Peyer's patch (tissue), 4 donors: Measurements from ENCODE around the gene ZNF207. TPM values are rescaled to one million over a fixed set of nuclear protein-coding genes. Genes with fewer than 3 reads are reported as not detected.

Experiments
- DNase-seq, 3 donors: peaks; one replicate each; pipeline ENCODE4 v3.0.0-alpha.2; 2017 to 2019
- H3K27ac ChIP-seq, 4 donors: fragments of 200-600 bp; sonication (generic); one replicate each; pipeline ENCODE4 v1.5.1; 2016 to 2019
- H3K27me3 ChIP-seq, 2 donors: fragments of 200-600 bp; sonication (generic); one replicate each; pipeline ENCODE4 v1.5.1; 2019
- H3K36me3 ChIP-seq, 3 donors: fragments of 200-600 bp; sonication (generic); one replicate each; pipeline ENCODE4 v1.5.1; 2016 to 2019
- H3K4me1 ChIP-seq, 4 donors: fragments of 200-600 bp; sonication (generic); one replicate each; pipeline ENCODE4 v1.5.1; 2016 to 2019
- H3K4me3 ChIP-seq, 4 donors: fragments of 200-600 bp; sonication (generic); 1 replicate in 3 of 4; 2 replicates in 1 of 4; pipeline ENCODE4 v1.5.1; 2016 to 2019; ENCODE audit warnings: mild to moderate bottlenecking in 1 of 4
- H3K9me3 ChIP-seq, 4 donors: fragments of 200-600 bp; sonication (generic); one replicate each; pipeline ENCODE4 v1.5.1; 2016 to 2019; ENCODE audit warnings: mild to moderate bottlenecking in 1 of 4
- POLR2A ChIP-seq, 2 donors: fragments of 450-650 bp; IDR thresholded peaks; one replicate each; pipeline ENCODE4 v1.5.1; 2017; ENCODE audit warnings: antibody characterized with exemption in 2 of 2, mild to moderate bottlenecking in 2 of 2, moderate library complexity in 2 of 2
- total RNA-seq, 4 donors: library from RNA; depleted of rRNA; stranded (reverse); fragments of >200 nt; gene quantifications; one replicate each; pipeline ENCODE4 v1.1.0, GENCODE V29; 2016
- TF ChIP-seq, protein P1 (sequence below), 6 experiments: fragments of 450-650 bp in 4 of 6; fragments of 200-600 bp in 2 of 6; sonication (generic) in 1 of 6; IDR thresholded peaks; one replicate each; pipeline ENCODE4 v1.5.1; 2017 to 2019; ENCODE audit warnings: antibody characterized with exemption in 6 of 6, mild to moderate bottlenecking in 3 of 6, moderate library complexity in 1 of 6

Gene ZNF207
- total RNA-seq, result 100 to 1,000 TPM; 139 to 234 (median 184) TPM

DNA sequence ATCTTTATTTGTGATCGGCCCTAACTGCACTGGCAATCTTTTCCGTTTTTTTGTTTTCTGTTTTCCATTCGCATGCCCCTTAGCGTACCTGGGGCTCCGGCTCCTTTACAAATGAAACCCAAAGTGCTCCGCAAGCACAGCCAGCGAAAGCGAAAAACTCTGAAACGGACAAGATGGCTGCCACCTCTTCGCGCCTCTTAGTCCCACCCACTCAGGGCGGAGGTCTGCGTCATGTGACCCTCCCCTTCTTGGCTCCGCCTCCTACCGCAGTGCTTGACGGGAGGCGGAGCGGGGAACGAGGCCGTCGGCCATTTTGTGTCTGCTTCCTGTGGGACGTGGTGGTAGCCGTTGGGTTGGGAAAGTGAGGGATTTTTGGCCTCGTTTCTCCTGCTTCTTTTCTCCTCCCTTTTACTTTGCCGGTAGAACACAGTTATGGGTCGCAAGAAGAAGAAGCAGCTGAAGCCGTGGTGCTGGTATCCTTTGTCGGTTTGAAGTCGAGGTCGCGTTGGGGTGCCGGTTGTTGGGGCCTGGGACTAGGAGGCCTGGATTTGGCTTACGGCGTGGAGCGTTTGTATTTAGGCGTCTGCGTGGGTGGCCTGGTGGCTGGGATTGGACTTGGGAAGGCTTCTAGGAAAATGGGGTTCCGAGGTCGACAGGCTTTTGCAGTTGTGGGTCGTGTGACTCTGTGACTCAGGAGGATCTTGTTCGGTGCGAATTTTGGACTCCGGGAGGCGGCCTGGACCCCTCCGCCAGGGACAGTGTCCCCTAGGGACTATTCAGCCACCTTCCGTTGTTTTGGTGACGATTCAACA lies at the start of gene ZNF207:
ZNF207 (plus strand) TSS at position 304 of the 812 bp plus-strand sequence; CDS start at position 433, 129 bp downstream.
- Histone ChIP-seq H3K27me3 (no peaks in the 10 kb centered on the region), H3K36me3 (peaks cover 0 to 31% (median 0%) of the 10 kb centered on the region in 3 donors), H3K9me3 (no peaks in the 10 kb centered on the region), H3K27ac (peak within 1 kb of the TSS; percentile 95 to 97 (median 96)), H3K4me3 (peak within 1 kb of the TSS; percentile 71 to 91 (median 80)), H3K4me1 (peaks cover 0 to 49% (median 21%) of the 10 kb centered on the region in 4 donors)
- peak; percentile 94 to 98 (median 96) for DNase-seq
- TF ChIP-seq, protein P1, sequence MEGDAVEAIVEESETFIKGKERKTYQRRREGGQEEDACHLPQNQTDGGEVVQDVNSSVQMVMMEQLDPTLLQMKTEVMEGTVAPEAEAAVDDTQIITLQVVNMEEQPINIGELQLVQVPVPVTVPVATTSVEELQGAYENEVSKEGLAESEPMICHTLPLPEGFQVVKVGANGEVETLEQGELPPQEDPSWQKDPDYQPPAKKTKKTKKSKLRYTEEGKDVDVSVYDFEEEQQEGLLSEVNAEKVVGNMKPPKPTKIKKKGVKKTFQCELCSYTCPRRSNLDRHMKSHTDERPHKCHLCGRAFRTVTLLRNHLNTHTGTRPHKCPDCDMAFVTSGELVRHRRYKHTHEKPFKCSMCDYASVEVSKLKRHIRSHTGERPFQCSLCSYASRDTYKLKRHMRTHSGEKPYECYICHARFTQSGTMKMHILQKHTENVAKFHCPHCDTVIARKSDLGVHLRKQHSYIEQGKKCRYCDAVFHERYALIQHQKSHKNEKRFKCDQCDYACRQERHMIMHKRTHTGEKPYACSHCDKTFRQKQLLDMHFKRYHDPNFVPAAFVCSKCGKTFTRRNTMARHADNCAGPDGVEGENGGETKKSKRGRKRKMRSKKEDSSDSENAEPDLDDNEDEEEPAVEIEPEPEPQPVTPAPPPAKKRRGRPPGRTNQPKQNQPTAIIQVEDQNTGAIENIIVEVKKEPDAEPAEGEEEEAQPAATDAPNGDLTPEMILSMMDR (IDR thresholded peaks at IDR 0.05), result no peak
- TF ChIP-seq POLR2A (IDR thresholded peaks at IDR 0.05), result peak; percentile 45 to 75

DNA sequence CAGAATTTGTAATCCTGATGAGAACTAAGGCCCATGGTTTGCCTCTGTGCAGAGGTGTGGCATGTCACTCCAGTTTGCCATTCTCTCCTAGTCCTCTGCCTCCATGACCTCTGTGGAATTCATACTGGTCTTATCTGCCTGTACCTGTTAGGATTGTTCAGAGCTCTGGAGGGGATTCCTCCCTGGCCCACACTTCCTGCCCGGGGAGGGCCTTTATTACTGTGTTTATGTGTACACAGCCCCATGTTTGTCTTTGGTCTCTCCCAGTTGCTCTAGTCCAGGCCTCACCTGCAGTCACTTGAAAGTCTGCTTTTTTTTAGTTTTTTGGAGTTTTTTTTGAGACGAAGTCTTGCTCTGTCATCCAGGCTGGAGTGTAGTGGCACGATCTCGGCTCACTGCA lies 47.9 kb upstream of the ZNF207 start:
- TF ChIP-seq, protein P1 (IDR thresholded peaks at IDR 0.05), result no peak
- TF ChIP-seq POLR2A (IDR thresholded peaks at IDR 0.05), result no peak
- no peaks in the 10 kb centered on the region for H3K9me3 ChIP-seq
- no peak overlapping the region for H3K27ac ChIP-seq
- no peaks in the 10 kb centered on the region for H3K36me3 ChIP-seq
- H3K4me1 ChIP-seq, result no peaks in the 10 kb centered on the region
- no peaks in the 10 kb centered on the region for H3K27me3 ChIP-seq
- no peak for DNase-seq
- no peak overlapping the region for H3K4me3 ChIP-seq

DNA sequence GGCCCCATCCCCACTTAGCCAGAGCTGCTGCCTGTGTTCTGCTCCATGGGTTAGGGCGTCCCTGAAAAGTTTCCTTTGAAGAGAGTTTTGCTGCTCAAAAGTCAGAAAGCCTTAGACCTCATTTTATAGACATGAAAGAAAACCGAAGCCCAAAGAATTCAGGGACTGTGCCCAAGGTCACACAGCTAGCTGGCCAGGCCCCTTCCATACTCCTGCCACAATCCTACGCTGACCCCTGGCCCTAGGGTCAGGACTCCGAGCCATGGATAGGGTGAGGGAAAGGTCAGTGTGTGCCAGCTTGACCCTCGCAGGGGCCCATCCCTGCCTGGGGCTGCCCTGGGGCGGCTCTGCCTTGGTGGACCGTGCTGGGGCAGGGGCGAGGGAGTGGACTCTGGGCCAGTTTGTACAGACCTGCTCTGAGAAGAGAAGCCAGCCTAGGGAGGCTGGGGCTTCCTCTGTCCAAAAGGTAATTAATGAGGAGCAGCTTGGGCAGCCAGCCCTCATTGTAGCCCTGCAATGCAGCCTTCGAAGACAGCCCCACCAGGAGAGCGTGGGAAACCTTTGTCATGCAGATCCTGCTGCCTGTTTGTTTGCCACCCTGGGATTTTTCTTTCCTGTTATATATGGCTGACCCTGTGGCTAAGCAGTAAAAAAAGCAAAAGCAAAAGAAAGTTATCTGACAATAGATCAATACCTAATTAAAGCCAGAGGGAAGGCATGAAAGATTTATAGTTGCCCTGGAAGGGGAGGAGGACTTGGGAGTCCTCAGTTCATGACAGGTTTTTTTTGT lies 46.9 kb upstream of the ZNF207 start:
- no peaks in the 10 kb centered on the region for H3K9me3 ChIP-seq
- no peaks in the 10 kb centered on the region for H3K36me3 ChIP-seq
- H3K4me1 ChIP-seq, result no peaks in the 10 kb centered on the region
- no peak for DNase-seq
- no peak overlapping the region for H3K4me3 ChIP-seq
- no peak overlapping the region for H3K27ac ChIP-seq
- TF ChIP-seq POLR2A (IDR thresholded peaks at IDR 0.05), result no peak
- TF ChIP-seq, protein P1 (IDR thresholded peaks at IDR 0.05), result no peak
- H3K27me3 ChIP-seq, result no peaks in the 10 kb centered on the region

DNA sequence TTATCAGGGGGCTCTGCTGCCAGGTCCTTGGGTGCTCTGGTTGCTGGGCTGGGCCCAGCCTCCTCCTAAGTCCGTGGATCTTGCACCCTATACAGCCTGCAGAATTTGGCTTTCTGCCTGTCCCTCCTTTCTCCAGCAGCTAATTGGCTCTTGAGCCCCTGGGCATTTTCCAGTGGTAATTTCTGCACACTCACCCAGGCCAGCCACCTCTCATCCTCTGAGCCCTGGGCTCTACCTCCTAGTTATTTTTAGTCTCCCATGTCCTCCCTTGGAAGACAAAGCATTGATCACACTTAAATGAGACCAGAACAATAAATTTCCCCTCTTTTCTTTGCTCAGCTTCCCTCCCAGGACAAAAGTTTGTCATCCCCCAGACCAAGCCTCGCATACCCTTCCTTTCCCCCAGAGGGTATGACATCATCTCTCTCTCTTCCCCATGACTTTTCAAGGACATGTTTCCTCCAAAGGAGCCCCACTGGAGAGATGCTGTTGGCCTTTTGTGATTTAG lies 46.1 kb upstream of the ZNF207 start:
- no peak for TF ChIP-seq POLR2A (IDR thresholded peaks at IDR 0.05)
- TF ChIP-seq, protein P1 (IDR thresholded peaks at IDR 0.05), result no peak
- no peak for DNase-seq
- no peaks in the 10 kb centered on the region for H3K9me3 ChIP-seq
- H3K36me3 ChIP-seq, result no peaks in the 10 kb centered on the region
- H3K27me3 ChIP-seq, result no peaks in the 10 kb centered on the region
- no peak overlapping the region for H3K27ac ChIP-seq
- H3K4me1 ChIP-seq, result no peaks in the 10 kb centered on the region
- no peak overlapping the region for H3K4me3 ChIP-seq

DNA sequence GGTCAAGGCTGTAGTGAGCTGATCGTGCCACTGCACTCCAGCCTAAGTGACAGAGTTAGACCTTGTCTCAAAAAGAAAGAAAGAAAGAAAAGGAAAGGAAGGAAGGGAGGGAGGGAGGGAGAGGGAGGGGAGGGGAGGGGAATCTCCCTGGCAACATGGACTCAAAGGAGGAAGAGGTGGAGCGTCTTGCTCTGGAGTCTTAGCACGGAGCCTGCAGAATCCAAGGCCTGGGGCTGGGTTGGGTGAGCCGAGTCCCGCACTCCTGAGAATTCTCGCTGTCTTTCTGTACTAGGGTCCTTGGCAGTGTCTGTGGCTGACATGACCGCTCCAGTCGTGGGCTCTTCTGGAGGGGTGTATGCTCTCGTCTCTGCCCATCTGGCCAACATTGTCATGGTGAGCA lies 44.9 kb upstream of the ZNF207 start:
- no peaks in the 10 kb centered on the region for H3K9me3 ChIP-seq
- DNase-seq, result no peak
- H3K4me1 ChIP-seq, result no peaks in the 10 kb centered on the region
- no peak overlapping the region for H3K27ac ChIP-seq
- no peak overlapping the region for H3K4me3 ChIP-seq
- TF ChIP-seq, protein P1 (IDR thresholded peaks at IDR 0.05), result no peak
- TF ChIP-seq POLR2A (IDR thresholded peaks at IDR 0.05), result no peak
- no peaks in the 10 kb centered on the region for H3K36me3 ChIP-seq
- H3K27me3 ChIP-seq, result no peaks in the 10 kb centered on the region
